Naive thymus-derived CD4-positive, alpha-beta T cell (primary cell): ENCODE measurements around the gene DMXL1. TPM values are rescaled to one million over a fixed set of nuclear protein-coding genes. Genes with fewer than 3 reads are reported as not detected.
A peak's percentile ranks its signal among the peaks of the same experiment; 100 is the strongest.

Experiments used
- ATAC-seq: fragments of 150-1000 bp; cut with Tn5 transposase; 2 replicates; pipeline ENCODE4 v1.10.0; 2021; ENCODE audit warnings: mild to moderate bottlenecking, moderate library complexity
- CTCF ChIA-PET: fragments of 350-600 bp; sonication (Branson Sonifier 250); formaldehyde crosslinking; loops from one replicate; lab custom pipeline; 2021; ENCODE audit warnings: antibody characterized with exemption; lab: Charles Lee
- POLR2A ChIA-PET: fragments of 350-600 bp; sonication (Branson Sonifier 250); formaldehyde crosslinking; loops from one replicate; lab custom pipeline; 2021; ENCODE audit warnings: antibody characterized with exemption, inconsistent platforms; lab: Charles Lee
- DNase-seq, 9 donors: peaks; one replicate each; pipeline versions ENCODE4 v3.0.0 to v3.0.0-alpha.2; 2020 to 2022; ENCODE audit warnings: mixed read lengths in 1 of 9
- H3K27ac ChIP-seq: one replicate; pipeline ENCODE4 v1.7.0; 2013; ENCODE audit warnings: mild to moderate bottlenecking, low read depth, low read length, moderate library complexity
- H3K27me3 ChIP-seq, 2 donors: one replicate each; pipeline ENCODE4 v1.7.0; 2013; ENCODE audit warnings: low read length in 2 of 2, mild to moderate bottlenecking in 2 of 2, moderate library complexity in 2 of 2; ENCODE audit not compliant: control insufficient read depth in 2 of 2, insufficient read depth in 2 of 2
- H3K36me3 ChIP-seq, 3 experiments: 1 replicate in 2 of 3; 2 replicates in 1 of 3; pipeline ENCODE4 v1.7.0; 2013; ENCODE audit warnings: low read length in 3 of 3, mild to moderate bottlenecking in 3 of 3, moderate library complexity in 1 of 3; ENCODE audit not compliant: insufficient read depth in 3 of 3, control insufficient read depth in 2 of 3
- H3K4me1 ChIP-seq, 2 donors: one replicate each; pipeline ENCODE4 v1.7.0; 2013; ENCODE audit warnings: low read length in 2 of 2, mild to moderate bottlenecking in 2 of 2, moderate library complexity in 1 of 2; ENCODE audit not compliant: control insufficient read depth in 2 of 2, insufficient read depth in 2 of 2
- H3K4me3 ChIP-seq: 2 replicates; pipeline ENCODE4 v1.7.0; 2013; ENCODE audit warnings: mild to moderate bottlenecking, low read length
- H3K9me3 ChIP-seq, 3 experiments: 1 replicate in 2 of 3; 2 replicates in 1 of 3; pipeline ENCODE4 v1.7.0; 2013; ENCODE audit warnings: low read length in 3 of 3; ENCODE audit not compliant: control insufficient read depth in 2 of 3
- H3K27ac Mint-ChIP-seq, 9 donors: one replicate each; pipeline ENCODE4 v1.8.0; 2020 to 2022; ENCODE audit warnings: mixed read lengths in 9 of 9, mild to moderate bottlenecking in 8 of 9, moderate library complexity in 5 of 9, inconsistent platforms in 2 of 9
- H3K27me3 Mint-ChIP-seq, 5 donors: one replicate each; pipeline ENCODE4 v1.8.0; 2021 to 2022; ENCODE audit warnings: mixed read lengths in 5 of 5, mild to moderate bottlenecking in 1 of 5
- H3K36me3 Mint-ChIP-seq, 5 donors: one replicate each; pipeline ENCODE4 v1.8.0; 2020 to 2022; ENCODE audit warnings: mixed read lengths in 5 of 5, mild to moderate bottlenecking in 3 of 5, inconsistent platforms in 1 of 5
- H3K4me1 Mint-ChIP-seq, 7 donors: one replicate each; pipeline ENCODE4 v1.8.0; 2020 to 2022; ENCODE audit warnings: mixed read lengths in 7 of 7, mild to moderate bottlenecking in 3 of 7, inconsistent platforms in 1 of 7
- H3K4me3 Mint-ChIP-seq, 10 donors: one replicate each; pipeline ENCODE4 v1.8.0; 2020 to 2022; ENCODE audit warnings: mild to moderate bottlenecking in 10 of 10, mixed read lengths in 10 of 10, moderate library complexity in 6 of 10, inconsistent platforms in 2 of 10
- H3K9me3 Mint-ChIP-seq, 11 donors: one replicate each; pipeline ENCODE4 v1.8.0; 2020 to 2022; ENCODE audit warnings: mixed read lengths in 11 of 11, mild to moderate bottlenecking in 4 of 11, inconsistent platforms in 1 of 11, moderate library complexity in 1 of 11
- intact Hi-C, 2 donors: fragments of 100-400 bp; cut with micrococcal nuclease; formaldehyde crosslinking; loops; one replicate each; pipeline ENCODE4 v1.15.1; 2023
- microRNA-seq: library from miRNA; unstranded; fragments of <30 nt; microRNA quantifications from one replicate; pipeline ENCODE4 v1.2.0, GENCODE V29; 2022; ENCODE audit warnings: borderline microRNAs expressed
- polyA plus RNA-seq, 2 donors: library from polyadenylated mRNA; unstranded; fragments of 300-500 nt; fragmentation: Illumina TruSeq; gene quantifications; one replicate each; pipeline ENCODE4 v1.2.3, GENCODE V29; 2021
- total RNA-seq, 6 experiments: library from RNA in 5 of 6; stranded (reverse) in 5 of 6; gene quantifications; 1 replicate in 5 of 6; 2 replicates in 1 of 6; pipeline ENCODE4 v1.2.3 and lab custom pipeline; 2021 to 2026

DMXL1 gene
- total and polyA plus RNA-seq, 7 experiments from 2014 or later, result 16.5 to 40.8 (median 32.0) TPM

DNA sequence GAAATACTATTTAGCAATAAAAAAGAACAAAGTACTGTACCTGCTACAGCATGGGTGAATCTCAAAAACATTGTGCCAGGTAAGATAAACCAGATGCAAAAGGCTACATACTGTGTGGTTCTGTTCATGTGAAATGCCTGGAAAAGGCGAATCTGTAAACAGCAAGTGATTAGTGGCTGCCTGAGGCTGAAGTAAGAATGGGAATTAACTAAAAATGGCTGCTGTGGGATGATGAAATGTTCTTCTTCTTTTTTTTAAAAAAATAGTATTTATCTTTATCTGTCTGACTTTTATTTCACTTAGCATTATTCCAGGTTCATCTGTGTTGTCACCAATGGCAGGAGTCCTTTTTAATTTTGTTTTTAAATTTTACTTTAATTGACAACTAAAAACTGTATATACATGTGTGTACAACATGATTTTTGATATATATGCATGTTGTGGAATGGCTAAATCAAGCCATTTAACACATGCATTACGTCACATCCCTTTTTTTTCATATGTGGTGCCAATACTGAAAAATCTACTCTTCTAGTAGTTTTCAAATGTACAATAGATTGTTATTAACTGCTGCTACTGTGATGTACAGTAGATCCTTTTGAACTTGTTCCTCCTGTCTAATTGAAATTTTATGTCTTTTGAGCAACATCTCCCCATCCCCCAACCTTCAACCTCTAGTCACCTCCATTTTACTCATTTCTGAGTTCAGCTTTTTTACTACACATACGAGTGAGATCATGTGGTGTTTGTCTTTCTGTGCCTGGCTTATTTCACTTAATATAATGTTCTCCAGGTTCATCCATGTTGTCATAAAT lies 222.0 kb downstream of the DMXL1 start:
- Histone ChIP-seq H3K27me3 (no peaks in the 10 kb centered on the region), H3K4me1 (peaks cover 41 to 42% of the 10 kb centered on the region in 2 donors), H3K4me3 (no peak overlapping the region), H3K36me3 (no peaks in the 10 kb centered on the region), H3K27ac (no peak overlapping the region), H3K9me3 (no peaks in the 10 kb centered on the region)
- DNase-seq, result no peak
- H3K9me3 Mint-ChIP-seq, result peaks cover 0 to 26% (median 9%) of the 10 kb centered on the region in 11 donors
- no peak for ATAC-seq
- peak overlapping the region; percentile 16 to 96 (median 87) for H3K27ac Mint-ChIP-seq
- H3K36me3 Mint-ChIP-seq, result peaks cover 3 to 62% (median 30%) of the 10 kb centered on the region in 5 donors
- ChIA-PET POLR2A (interaction anchor here (0.7 to 15.9 kb wide), 2 partner anchors 21 to 159 kb away, joined by 7 to 227 read pairs; no protein-coding TSS in a partner anchor), CTCF (no interaction called here)
- H3K27me3 Mint-ChIP-seq, result no peaks in the 10 kb centered on the region
- peaks cover 45 to 73% (median 57%) of the 10 kb centered on the region in 7 donors for H3K4me1 Mint-ChIP-seq
- H3K4me3 Mint-ChIP-seq, result peak overlapping the region in 6 of 10 donors; percentile 4 to 96 (median 28)
- intact Hi-C loops, result no loop called here

DNA sequence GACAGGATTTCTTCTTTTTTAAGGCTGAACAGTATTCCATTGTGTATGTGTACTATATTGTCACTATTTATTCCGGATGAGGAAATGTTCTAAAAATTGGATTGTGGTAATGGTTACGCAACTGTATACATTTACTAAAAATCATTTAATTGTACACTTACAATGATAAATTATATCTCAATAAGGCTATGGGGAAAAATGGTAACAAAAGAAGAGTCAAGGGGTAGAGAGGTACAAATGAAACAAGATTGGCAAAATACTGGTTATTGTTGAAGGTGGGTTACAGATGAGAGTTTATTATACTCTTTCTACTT lies 222.6 kb downstream of the DMXL1 start:
- intact Hi-C loops, result no loop called here
- H3K36me3 Mint-ChIP-seq, result peaks cover 3 to 62% (median 30%) of the 10 kb centered on the region in 5 donors
- no peak overlapping the region for H3K27ac ChIP-seq
- peak overlapping the region in 8 of 9 donors; percentile 2 to 96 (median 75) for H3K27ac Mint-ChIP-seq
- DNase-seq (no peak), ATAC-seq (no peak)
- H3K9me3 ChIP-seq, result no peaks in the 10 kb centered on the region
- no peaks in the 10 kb centered on the region for H3K36me3 ChIP-seq
- H3K4me1 ChIP-seq, result peaks cover 35 to 36% of the 10 kb centered on the region in 2 donors
- H3K27me3 Mint-ChIP-seq, result no peaks in the 10 kb centered on the region
- no peaks in the 10 kb centered on the region for H3K27me3 ChIP-seq
- no peak overlapping the region for H3K4me3 ChIP-seq
- ChIA-PET POLR2A (no interaction called here), CTCF (no interaction called here)
- H3K4me1 Mint-ChIP-seq, result peaks cover 42 to 69% (median 52%) of the 10 kb centered on the region in 7 donors
- H3K4me3 Mint-ChIP-seq, result peak overlapping the region in 4 of 10 donors; percentile 4 to 96 (median 28)
- H3K9me3 Mint-ChIP-seq, result peaks cover 0 to 26% (median 11%) of the 10 kb centered on the region in 11 donors

Small RNA genes within 50 kb of the gene (microRNA-seq; reads per million reads assigned to microRNA genes)
- not detected for gene MIR5706

Other genes starting within 250 kb of the DMXL1 start
- 1 to 10 TPM; 2.6 to 5.8 (median 3.4) TPM for gene DTWD2, start 82.5 kb upstream of the DMXL1 start, total RNA-seq
- gene DTWD2, start 82.5 kb upstream of the DMXL1 start, polyA plus RNA-seq, result 1 to 10 TPM; 2.5 to 4.3 TPM